ENCODE results near the gene HMMR. TPM values are rescaled to one million over a fixed set of nuclear protein-coding genes. Genes with fewer than 3 reads are reported as not detected.
"Not testable (repeated sequence)": the region's sequence is repeated elsewhere in the genome, so short reads cannot be mapped to it uniquely, and the experiment has no call there.

Gene HMMR
- 1 to 10 TPM in 1 of 3 donors, under 1 TPM in 1, not detected in 1; 0.98 to 1.4 TPM for polyA plus RNA-seq

DNA sequence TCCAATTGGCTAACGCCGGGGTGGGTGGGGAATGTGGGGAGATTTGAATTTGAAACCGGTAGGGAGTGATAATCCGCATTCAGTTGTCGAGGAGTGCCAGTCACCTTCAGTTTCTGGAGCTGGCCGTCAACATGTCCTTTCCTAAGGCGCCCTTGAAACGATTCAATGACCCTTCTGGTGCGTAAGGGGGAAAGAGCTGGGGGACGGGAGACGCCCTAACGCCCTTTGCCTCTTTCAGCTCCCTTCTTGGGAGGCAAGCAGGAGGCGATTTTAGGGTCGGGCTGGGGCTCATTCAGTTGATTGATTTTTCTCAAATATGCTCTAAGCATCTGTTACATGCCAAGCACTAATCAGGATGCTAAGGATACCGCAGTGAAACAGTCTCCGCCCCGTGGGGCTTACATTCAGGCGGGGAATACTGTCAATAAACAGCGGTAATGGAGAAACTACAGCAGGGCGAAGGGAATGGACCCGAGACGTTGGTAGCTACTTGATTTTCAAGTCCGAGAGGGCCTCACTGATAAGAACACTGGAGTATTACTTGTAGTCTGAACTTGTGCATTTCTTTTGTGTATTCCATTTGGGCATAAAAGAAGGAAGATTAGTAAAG lies at the start of gene HMMR:
HMMR (plus strand) TSS at position 71 of the 610 bp plus-strand sequence; CDS start at position 132, 61 bp downstream.
- no peaks in the 10 kb centered on the region for H3K9me3 Mint-ChIP-seq
- DNase-seq, result no peak
- peaks cover 7 to 24% (median 15%) of the 10 kb centered on the region in 3 donors for H3K27me3 Mint-ChIP-seq (ENCODE audit: low read depth in 3 of 3)

GRCh38 chr5:163415673-163416072 lies 44.8 kb upstream of the HMMR start:
- H3K36me3 Mint-ChIP-seq; H3K27me3 Mint-ChIP-seq (ENCODE audit: low read depth in 3 of 3); H3K4me1 Mint-ChIP-seq; H3K4me3 Mint-ChIP-seq; DNase-seq; H3K9me3 Mint-ChIP-seq; H3K27ac Mint-ChIP-seq: not testable (repeated sequence)

More for the DNA sequence above, at the start of gene HMMR:
- peak within 1 kb of the TSS; percentile 97 to 99 (median 98) for H3K27ac Mint-ChIP-seq
- peaks cover 35 to 49% of the 10 kb centered on the region in 2 donors for H3K4me1 Mint-ChIP-seq
- H3K4me3 Mint-ChIP-seq, result peak within 1 kb of the TSS; percentile 95 to 98 (median 96)
- H3K36me3 Mint-ChIP-seq, result peaks cover 2 to 3% (median 2%) of the 10 kb centered on the region in 3 donors

DNA sequence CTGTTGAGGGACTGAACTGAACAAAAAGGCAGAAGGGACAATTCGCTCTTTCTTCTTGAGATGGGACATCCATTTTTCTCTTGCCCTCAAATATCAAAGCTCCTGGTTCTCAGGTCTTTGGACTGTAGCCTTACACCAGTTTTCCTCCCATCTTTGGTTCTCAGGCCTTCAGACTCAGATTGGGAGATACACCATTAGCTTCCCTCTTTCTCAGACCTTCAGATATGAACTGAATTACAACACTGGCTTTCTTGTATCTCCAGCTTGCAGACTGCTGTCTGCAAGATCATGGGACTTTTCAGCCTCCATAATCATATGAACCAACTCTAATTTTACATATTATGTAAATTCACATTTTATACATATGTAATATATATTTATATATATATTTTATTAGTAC lies 35.6 kb upstream of the HMMR start:
- no peaks in the 10 kb centered on the region for H3K4me1 Mint-ChIP-seq
- no peak overlapping the region for H3K4me3 Mint-ChIP-seq
- H3K27ac Mint-ChIP-seq, result no peak overlapping the region
- no peaks in the 10 kb centered on the region for H3K36me3 Mint-ChIP-seq
- H3K9me3 Mint-ChIP-seq, result no peaks in the 10 kb centered on the region
- peaks cover 3 to 8% (median 3%) of the 10 kb centered on the region in 3 donors for H3K27me3 Mint-ChIP-seq (ENCODE audit: low read depth in 3 of 3)
- no peak for DNase-seq

- not testable (repeated sequence) for H3K4me3 Mint-ChIP-seq; H3K4me1 Mint-ChIP-seq; H3K9me3 Mint-ChIP-seq; H3K36me3 Mint-ChIP-seq; H3K27me3 Mint-ChIP-seq (ENCODE audit: low read depth in 3 of 3); H3K27ac Mint-ChIP-seq; DNase-seq
These were observed 34.3 kb upstream of the HMMR start for GRCh38 chr5:163426128-163426527.

DNA sequence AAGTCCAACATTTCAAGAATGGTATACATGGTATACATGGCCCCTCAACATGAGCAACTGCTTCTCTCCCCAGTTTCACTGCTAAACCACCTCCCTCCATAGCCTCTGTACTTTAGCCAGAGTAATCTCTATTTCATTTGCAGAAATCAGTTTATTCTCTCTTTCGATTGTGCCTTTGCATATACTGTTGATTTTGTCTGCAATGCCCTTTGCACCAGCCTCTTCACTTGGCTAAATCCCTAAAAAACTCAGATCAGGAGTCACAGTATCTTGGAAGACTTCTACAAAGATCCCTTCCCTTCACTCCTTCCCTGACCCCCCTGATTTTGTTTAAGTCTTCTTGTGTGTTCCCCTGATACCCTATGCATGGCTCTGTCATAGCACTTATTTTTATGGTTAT lies 27.9 kb upstream of the HMMR start:
- DNase-seq, result no peak
- Mint-ChIP-seq H3K27me3 (ENCODE audit: low read depth in 3 of 3) (peaks cover 2 to 6% (median 4%) of the 10 kb centered on the region in 3 donors), H3K4me3 (no peak overlapping the region), H3K4me1 (peaks cover 12% of the 10 kb centered on the region in 2 donors), H3K27ac (no peak overlapping the region), H3K9me3 (no peaks in the 10 kb centered on the region), H3K36me3 (no peaks in the 10 kb centered on the region)

DNA sequence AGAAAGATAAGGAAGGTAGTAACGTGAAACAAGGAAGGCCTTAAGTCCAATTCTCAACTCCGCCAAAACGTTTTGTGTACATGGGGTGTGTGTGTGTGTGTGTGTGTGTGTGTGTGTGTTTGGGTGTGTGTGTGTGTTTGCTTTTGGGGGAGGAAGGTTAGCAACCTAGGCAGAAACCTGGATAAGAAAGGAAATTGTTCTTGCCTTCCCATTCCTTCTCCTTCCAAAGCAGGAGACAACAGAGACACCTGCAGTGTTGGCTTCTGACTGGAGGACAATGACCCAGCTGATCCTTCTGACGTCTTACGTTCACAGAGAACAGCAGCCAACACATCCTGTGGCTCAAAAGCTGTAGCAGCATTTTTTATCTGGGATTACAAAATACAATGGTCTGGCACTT lies 27.2 kb upstream of the HMMR start:
- H3K27ac Mint-ChIP-seq, result no peak overlapping the region
- peaks cover 2 to 6% (median 4%) of the 10 kb centered on the region in 3 donors for H3K27me3 Mint-ChIP-seq (ENCODE audit: low read depth in 3 of 3)
- H3K9me3 Mint-ChIP-seq, result no peaks in the 10 kb centered on the region
- no peak overlapping the region for H3K4me3 Mint-ChIP-seq
- DNase-seq, result no peak
- H3K36me3 Mint-ChIP-seq, result no peaks in the 10 kb centered on the region
- H3K4me1 Mint-ChIP-seq, result peaks cover 16 to 18% of the 10 kb centered on the region in 2 donors

- Mint-ChIP-seq H3K36me3 (no peaks in the 10 kb centered on the region), H3K27me3 (ENCODE audit: low read depth in 3 of 3) (peaks cover 5 to 6% (median 6%) of the 10 kb centered on the region in 3 donors), H3K27ac (no peak overlapping the region), H3K4me1 (peaks cover 28 to 29% of the 10 kb centered on the region in 2 donors), H3K4me3 (no peak overlapping the region), H3K9me3 (no peaks in the 10 kb centered on the region)
- no peak for DNase-seq
These were observed 26.0 kb upstream of the HMMR start for GRCh38 chr5:163434401-163434866.

DNA sequence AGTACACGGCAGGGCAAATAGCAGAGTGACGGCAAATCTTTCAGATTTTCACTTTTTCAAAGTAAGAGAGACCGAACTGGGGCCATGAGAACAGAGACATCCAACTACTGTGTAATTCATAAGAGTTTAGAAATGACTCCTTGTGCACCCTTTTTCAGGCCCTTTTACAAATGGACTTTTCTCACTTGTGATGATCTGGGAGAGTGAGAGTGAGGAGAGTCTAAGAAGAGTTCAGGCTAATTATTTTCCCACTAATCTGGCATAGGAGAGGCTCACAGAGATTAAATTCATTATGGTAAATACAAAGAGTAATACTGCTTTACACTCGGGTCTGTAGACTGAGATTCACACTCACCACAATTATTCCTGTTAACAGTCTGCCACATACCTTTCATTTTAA lies 23.9 kb upstream of the HMMR start:
- H3K36me3 Mint-ChIP-seq, result peaks cover 0 to 7% (median 0%) of the 10 kb centered on the region in 3 donors
- peak overlapping the region; percentile 85 to 95 (median 91) for H3K4me3 Mint-ChIP-seq
- peak overlapping the region; percentile 86 to 94 (median 91) for H3K27ac Mint-ChIP-seq
- DNase-seq, result no peak
- peaks cover 30 to 48% of the 10 kb centered on the region in 2 donors for H3K4me1 Mint-ChIP-seq
- H3K9me3 Mint-ChIP-seq, result no peaks in the 10 kb centered on the region
- peaks cover 5 to 6% (median 6%) of the 10 kb centered on the region in 3 donors for H3K27me3 Mint-ChIP-seq (ENCODE audit: low read depth in 3 of 3)

DNA sequence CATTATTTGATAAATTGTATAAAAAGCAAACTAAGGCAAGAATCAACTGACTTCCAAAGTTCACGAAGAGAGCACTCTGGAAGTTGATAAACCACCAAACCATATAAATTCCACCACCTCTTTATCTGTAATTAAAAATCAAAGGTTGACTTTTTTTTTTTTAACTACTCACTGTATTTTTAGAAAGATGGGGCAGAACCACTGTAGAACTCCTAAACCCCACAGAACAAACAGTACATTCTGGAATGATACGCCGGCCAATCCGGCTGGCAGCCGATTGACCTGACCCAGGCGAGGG lies 23.5 kb upstream of the HMMR start:
- Mint-ChIP-seq H3K27me3 (ENCODE audit: low read depth in 3 of 3) (peaks cover 5 to 6% (median 6%) of the 10 kb centered on the region in 3 donors), H3K4me1 (peaks cover 30 to 50% of the 10 kb centered on the region in 2 donors)

DNA sequence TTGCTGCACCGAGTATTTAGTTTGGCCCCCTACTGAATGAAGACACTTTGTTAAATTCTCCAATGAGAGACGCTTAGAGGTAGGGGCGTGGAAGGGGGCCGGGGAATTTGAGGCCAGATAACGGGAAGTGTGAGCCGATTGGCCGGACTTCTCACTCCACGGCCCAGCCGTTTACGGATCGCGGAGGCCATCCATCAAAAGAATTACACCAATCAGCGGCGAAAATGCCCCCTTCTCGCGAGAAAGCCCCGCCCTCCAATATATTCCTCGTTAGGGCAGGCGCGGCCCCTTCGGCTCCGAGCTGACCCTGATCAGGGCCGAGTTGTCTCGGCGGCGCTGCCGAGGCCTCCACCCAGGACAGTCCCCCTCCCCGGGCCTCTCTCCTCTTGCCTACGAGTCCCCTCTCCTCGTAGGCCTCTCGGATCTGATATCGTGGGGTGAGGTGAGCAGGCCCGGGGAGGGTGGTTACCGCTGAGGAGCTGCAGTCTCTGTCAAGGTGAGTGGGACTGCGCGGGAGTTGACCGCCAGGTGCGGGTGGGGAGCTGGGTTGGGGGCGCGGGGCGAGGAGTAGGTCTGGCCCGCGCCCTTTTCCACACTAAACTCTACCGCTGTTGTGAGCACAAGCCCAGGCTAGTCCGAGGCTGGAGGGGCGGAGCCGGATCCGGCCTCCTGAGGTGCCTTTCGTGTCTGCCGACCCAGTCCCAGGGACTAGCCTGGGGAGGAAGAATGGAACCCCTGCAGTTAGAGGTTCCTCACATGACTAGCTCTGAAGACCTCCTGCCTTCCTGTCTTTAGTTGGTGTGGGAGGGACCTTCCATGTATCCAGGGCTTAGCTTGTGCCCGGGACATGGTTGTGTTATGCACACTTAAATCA lies 22.9 kb upstream of the HMMR start, which contains the start of gene CCNG1:
CCNG1 (plus strand) TSS at position 287 of the 874 bp plus-strand sequence. CDS start 1,662 bp downstream, outside the sequence.
- Mint-ChIP-seq H3K27me3 (ENCODE audit: low read depth in 3 of 3) (peaks cover 5 to 6% (median 6%) of the 10 kb centered on the region in 3 donors), H3K27ac (peak within 1 kb of the TSS; percentile 86 to 94 (median 91)), H3K9me3 (no peaks in the 10 kb centered on the region), H3K36me3 (peaks cover 0 to 14% (median 5%) of the 10 kb centered on the region in 3 donors), H3K4me1 (peaks cover 30 to 56% of the 10 kb centered on the region in 2 donors), H3K4me3 (peak within 1 kb of the TSS; percentile 85 to 95 (median 91))
- DNase-seq, result peak; percentile 90 to 92 (median 91)

More for the DNA sequence above, 23.5 kb upstream of the HMMR start:
- Mint-ChIP-seq H3K9me3 (no peaks in the 10 kb centered on the region), H3K27ac (peak overlapping the region; percentile 86 to 94 (median 91)), H3K4me3 (peak overlapping the region; percentile 85 to 95 (median 91)), H3K36me3 (peaks cover 0 to 8% (median under 1%) of the 10 kb centered on the region in 3 donors)
- DNase-seq, result no peak

DNA sequence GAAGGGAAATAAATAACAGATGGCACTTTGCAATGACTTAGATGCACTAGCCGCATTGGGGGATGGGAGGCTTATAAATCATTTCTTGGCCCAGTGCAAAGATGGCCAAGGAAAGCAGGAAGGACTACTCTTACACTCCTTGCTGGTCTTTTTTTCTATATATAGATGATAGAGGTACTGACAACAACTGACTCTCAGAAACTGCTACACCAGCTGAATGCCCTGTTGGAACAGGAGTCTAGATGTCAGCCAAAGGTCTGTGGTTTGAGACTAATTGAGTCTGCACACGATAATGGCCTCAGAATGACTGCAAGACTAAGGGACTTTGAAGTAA lies 21.4 kb upstream of the HMMR start:
- Mint-ChIP-seq H3K27ac (peak overlapping the region in 3 of 6 donors; percentile 17 to 34 (median 30)), H3K4me1 (peaks cover 30 to 56% of the 10 kb centered on the region in 2 donors), H3K27me3 (ENCODE audit: low read depth in 3 of 3) (peaks cover 4 to 6% (median 5%) of the 10 kb centered on the region in 3 donors), H3K36me3 (peaks cover 0 to 17% (median 5%) of the 10 kb centered on the region in 3 donors), H3K9me3 (no peaks in the 10 kb centered on the region), H3K4me3 (peak overlapping the region; percentile 85 to 95 (median 91))
- DNase-seq, result no peak

DNA sequence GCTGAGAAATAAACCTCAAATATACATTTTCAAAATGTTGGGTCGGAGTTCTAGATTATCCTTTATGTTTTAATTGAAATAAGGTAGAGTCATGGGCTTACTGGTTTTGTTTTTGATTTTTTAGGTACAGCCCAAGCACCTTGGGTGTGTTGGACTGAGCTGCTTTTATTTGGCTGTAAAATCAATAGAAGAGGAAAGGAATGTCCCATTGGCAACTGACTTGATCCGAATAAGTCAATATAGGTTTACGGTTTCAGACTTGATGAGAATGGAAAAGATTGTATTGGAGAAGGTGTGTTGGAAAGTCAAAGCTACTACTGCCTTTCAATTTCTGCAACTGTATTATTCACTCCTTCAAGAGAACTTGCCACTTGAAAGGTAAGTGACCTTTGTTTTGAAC lies 19.5 kb upstream of the HMMR start:
- peak overlapping the region in 1 of 6 donors; percentile 65 for H3K27ac Mint-ChIP-seq
- H3K36me3 Mint-ChIP-seq, result peaks cover 0 to 22% (median 5%) of the 10 kb centered on the region in 3 donors
- no peak for DNase-seq
- H3K27me3 Mint-ChIP-seq (ENCODE audit: low read depth in 3 of 3), result peaks cover 4 to 6% (median 5%) of the 10 kb centered on the region in 3 donors
- H3K4me3 Mint-ChIP-seq, result no peak overlapping the region
- H3K9me3 Mint-ChIP-seq, result no peaks in the 10 kb centered on the region
- peaks cover 30 to 56% of the 10 kb centered on the region in 2 donors for H3K4me1 Mint-ChIP-seq

DNA sequence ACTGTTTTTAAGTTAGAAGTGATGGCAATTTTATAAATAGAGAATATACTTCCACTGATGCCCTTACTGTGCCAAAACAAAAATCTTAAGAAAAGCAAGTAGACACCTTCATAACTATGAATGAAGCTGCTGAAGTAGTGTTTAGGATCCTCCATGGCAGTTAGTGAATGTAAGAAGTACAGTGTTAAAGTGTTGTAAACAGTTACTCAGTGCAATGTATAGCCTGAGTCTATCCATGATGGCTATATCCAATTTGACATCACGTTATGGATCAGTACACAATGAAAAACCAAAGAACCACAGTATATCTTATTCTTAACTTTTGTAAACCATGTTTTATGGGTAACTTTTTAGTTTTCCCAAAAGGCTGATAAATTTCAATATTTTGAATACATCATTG lies 15.9 kb upstream of the HMMR start:
- H3K36me3 Mint-ChIP-seq, result peaks cover 17 to 54% (median 20%) of the 10 kb centered on the region in 3 donors
- DNase-seq, result no peak
- no peak overlapping the region for H3K4me3 Mint-ChIP-seq

DNA sequence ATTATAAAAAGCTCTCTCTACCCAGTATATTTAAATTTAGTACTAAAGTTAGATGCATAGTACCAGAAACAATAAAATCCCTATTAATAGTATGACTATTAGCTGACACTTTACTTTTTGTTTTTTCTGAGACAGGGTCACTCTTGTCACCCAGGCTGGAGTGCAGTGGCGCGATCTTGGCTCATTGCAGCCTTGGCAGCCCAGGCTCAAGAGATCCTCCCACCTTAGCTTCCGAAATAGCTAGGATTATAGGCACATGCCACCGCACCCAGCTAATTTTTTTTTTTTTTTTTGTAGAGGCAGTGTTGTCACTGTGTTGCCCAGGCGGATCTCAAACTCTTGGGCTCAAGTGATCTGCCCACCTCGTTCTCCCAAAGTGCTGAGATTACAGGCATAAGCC lies 15.1 kb upstream of the HMMR start:
- Mint-ChIP-seq H3K36me3 (peaks cover 17 to 55% (median 24%) of the 10 kb centered on the region in 3 donors), H3K27me3 (ENCODE audit: low read depth in 3 of 3) (no peaks in the 10 kb centered on the region), H3K4me3 (no peak overlapping the region), H3K9me3 (no peaks in the 10 kb centered on the region), H3K4me1 (peaks cover 0 to 19% of the 10 kb centered on the region in 2 donors), H3K27ac (no peak overlapping the region)
- no peak for DNase-seq

More for the DNA sequence above, 15.9 kb upstream of the HMMR start:
- Mint-ChIP-seq H3K27ac (no peak overlapping the region), H3K4me1 (peaks cover 0 to 27% of the 10 kb centered on the region in 2 donors), H3K27me3 (ENCODE audit: low read depth in 3 of 3) (no peaks in the 10 kb centered on the region), H3K9me3 (no peaks in the 10 kb centered on the region)

All from immature natural killer cell (primary cell).